ENCODE results near the gene CCDC9B.

DNA sequence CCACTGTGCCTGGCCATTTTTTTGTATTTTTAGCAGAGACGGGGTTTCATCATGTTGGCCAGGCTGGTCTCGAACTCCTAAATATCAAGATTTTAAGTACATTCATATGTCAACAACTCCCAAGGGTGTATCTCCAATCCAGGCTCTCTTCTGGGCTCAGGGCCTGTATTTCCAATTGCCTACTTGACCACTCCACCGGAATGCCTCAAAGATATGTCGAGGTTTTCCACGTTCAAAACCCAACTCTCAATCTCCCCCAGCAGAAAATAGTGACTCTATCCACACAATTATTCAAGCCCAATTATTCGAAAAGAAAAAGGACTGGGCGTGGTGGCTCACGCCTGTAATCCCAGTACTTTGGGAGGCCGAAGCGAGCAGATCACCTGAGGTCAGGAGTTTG lies 39.9 kb upstream of the CCDC9B start:
- no peak for TF ChIP-seq CTCF (IDR thresholded peaks at IDR 0.05)
- no peak for TF ChIP-seq EP300 (IDR thresholded peaks at IDR 0.05)
